ENCODE data around the gene GPR37. TPM values are rescaled to one million over a fixed set of nuclear protein-coding genes. Genes with fewer than 3 reads are reported as not detected.

Gene GPR37
- total RNA-seq, 1 donor from 2014 or later: not detected

DNA sequence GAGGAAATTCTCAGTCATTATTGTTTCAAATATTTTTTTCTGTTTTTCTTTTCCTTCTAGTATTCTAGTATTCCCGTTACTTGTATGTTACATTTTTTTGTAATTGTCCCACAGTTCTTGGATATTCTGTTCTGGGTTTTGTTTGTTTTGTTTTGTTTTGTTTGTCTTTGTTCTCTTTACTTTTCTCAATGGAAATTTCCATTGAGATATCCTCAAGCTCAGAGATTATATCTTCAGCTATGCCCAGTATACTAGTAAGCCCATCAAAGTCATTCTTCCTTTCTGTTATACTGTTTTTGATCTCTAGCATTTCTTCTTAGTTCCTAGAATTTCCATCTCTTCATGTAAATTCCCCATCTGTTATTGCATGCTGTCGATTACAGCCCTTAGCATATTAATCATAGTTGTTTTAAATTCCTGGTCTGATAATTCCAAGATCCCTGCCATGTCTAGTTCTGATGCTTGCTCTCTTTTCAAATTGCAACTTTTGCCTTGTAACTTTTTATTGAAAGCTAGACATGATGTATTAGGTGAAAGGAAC, 27.8 kb downstream of the GPR37 start:
- H3K4me1 Mint-ChIP-seq: no peaks in the 10 kb centered on the region
- TF ChIP-seq, protein P1, sequence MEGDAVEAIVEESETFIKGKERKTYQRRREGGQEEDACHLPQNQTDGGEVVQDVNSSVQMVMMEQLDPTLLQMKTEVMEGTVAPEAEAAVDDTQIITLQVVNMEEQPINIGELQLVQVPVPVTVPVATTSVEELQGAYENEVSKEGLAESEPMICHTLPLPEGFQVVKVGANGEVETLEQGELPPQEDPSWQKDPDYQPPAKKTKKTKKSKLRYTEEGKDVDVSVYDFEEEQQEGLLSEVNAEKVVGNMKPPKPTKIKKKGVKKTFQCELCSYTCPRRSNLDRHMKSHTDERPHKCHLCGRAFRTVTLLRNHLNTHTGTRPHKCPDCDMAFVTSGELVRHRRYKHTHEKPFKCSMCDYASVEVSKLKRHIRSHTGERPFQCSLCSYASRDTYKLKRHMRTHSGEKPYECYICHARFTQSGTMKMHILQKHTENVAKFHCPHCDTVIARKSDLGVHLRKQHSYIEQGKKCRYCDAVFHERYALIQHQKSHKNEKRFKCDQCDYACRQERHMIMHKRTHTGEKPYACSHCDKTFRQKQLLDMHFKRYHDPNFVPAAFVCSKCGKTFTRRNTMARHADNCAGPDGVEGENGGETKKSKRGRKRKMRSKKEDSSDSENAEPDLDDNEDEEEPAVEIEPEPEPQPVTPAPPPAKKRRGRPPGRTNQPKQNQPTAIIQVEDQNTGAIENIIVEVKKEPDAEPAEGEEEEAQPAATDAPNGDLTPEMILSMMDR (IDR thresholded peaks at IDR 0.05): no peak
- ATAC-seq (ENCODE audit: low read depth): no peak
- no peak for DNase-seq
- no peaks in the 10 kb centered on the region for H3K36me3 Mint-ChIP-seq (ENCODE audit: low read depth)
- intact Hi-C loops (cut with micrococcal nuclease): no loop called here
- CTCF ChIA-PET: no interaction called here
- no peak overlapping the region for H3K4me3 Mint-ChIP-seq
- H3K9me3 Mint-ChIP-seq: no peaks in the 10 kb centered on the region
- no peaks in the 10 kb centered on the region for H3K27me3 Mint-ChIP-seq
- no peak overlapping the region for H3K27ac Mint-ChIP-seq
- POLR2A ChIA-PET: no interaction called here

DNA sequence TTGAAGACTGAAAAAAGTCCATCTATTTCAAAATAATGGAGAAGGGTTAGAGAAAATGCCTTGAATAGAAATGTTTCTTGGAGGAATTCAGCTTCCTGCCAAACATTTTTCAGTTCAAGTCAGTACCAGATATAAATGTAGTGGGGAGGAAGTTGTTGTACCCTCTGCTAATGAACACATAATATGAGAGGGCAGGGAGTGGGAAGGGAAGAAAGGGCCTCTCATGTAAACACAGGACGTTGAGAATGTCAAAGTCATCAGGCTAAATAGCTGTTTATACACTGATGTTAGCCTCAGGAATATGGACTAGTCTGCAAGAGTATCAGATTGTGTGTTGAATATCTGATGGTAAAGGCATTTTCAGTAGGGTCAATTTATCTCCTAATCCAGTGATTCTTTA, 37.0 kb downstream of the GPR37 start:
- no peaks in the 10 kb centered on the region for H3K9me3 Mint-ChIP-seq
- ChIA-PET POLR2A (no interaction called here), CTCF (no interaction called here)
- intact Hi-C loops (cut with micrococcal nuclease): no loop called here
- no peaks in the 10 kb centered on the region for H3K27me3 Mint-ChIP-seq
- H3K4me3 Mint-ChIP-seq: no peak overlapping the region
- H3K4me1 Mint-ChIP-seq: no peaks in the 10 kb centered on the region
- no peak overlapping the region for H3K27ac Mint-ChIP-seq
- TF ChIP-seq, protein P1 (IDR thresholded peaks at IDR 0.05): no peak
- ATAC-seq (ENCODE audit: low read depth) (no peak), DNase-seq (no peak)
- H3K36me3 Mint-ChIP-seq (ENCODE audit: low read depth): no peaks in the 10 kb centered on the region

DNA sequence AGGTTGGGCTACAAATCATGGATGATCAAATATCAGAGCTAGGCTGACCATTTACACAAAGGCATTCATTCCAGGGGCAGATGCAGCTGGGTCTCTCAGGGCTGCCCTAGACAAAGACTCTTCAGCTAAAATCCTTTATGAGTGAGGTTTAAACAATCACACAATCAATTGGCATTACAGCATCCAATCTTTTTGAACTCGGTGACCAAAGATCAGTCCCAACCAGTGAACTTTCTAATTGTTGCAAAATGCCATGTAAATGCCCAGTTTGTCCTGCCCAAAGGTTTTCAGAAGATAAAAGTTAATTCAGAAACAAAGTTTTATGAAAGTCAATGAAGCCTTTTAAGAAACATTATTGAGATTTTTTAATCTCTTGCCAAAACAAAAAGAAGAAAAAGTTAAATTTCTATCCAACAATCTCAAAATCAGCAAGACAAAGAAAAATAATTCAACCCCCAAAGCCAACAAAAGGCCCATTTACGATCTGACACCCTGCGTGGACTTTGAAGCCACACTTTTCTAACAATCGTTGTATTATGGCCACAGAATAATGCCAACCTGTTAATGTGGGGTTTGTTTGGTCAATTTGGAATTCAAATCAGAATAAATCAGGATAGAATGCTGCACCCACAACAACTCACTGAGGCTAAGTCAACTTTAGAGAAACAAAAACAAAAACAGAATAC, 40.9 kb downstream of the GPR37 start:
- TF ChIP-seq, protein P1 (IDR thresholded peaks at IDR 0.05): no peak
- H3K27me3 Mint-ChIP-seq: no peaks in the 10 kb centered on the region
- intact Hi-C loops (cut with micrococcal nuclease): no loop called here
- CTCF ChIA-PET: no interaction called here
- POLR2A ChIA-PET: no interaction called here
- no peak for DNase-seq
- no peak overlapping the region for H3K27ac Mint-ChIP-seq
- H3K36me3 Mint-ChIP-seq (ENCODE audit: low read depth): no peaks in the 10 kb centered on the region
- no peaks in the 10 kb centered on the region for H3K4me1 Mint-ChIP-seq
- no peak for ATAC-seq (ENCODE audit: low read depth)
- H3K4me3 Mint-ChIP-seq: no peak overlapping the region
- H3K9me3 Mint-ChIP-seq: no peaks in the 10 kb centered on the region

DNA sequence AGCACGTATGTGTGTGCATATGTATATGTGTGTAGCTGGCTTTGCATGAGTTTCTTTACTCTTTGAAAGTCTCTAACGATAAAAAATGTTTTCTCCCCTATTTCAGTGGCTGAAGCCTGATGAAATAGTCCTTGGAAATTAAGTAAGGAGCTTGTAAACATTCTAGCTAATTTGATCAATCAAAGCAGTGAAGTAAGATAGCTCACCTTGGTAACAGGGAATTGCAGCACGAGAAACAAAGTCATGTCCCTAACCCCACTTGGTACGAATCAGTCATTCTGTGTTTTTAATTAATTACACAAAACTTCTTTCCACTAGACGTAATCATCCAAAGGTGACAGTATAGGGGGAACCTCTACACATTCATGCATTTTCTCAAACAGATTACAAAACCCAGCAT, 41.5 kb downstream of the GPR37 start:
- Mint-ChIP-seq H3K9me3 (no peaks in the 10 kb centered on the region), H3K36me3 (ENCODE audit: low read depth) (no peaks in the 10 kb centered on the region), H3K4me3 (no peak overlapping the region), H3K27ac (no peak overlapping the region), H3K27me3 (no peaks in the 10 kb centered on the region), H3K4me1 (no peaks in the 10 kb centered on the region)
- ATAC-seq (ENCODE audit: low read depth) (no peak), DNase-seq (no peak)
- TF ChIP-seq, protein P1 (IDR thresholded peaks at IDR 0.05): no peak
- ChIA-PET POLR2A (no interaction called here), CTCF (no interaction called here)
- intact Hi-C loops (cut with micrococcal nuclease): no loop called here

DNA sequence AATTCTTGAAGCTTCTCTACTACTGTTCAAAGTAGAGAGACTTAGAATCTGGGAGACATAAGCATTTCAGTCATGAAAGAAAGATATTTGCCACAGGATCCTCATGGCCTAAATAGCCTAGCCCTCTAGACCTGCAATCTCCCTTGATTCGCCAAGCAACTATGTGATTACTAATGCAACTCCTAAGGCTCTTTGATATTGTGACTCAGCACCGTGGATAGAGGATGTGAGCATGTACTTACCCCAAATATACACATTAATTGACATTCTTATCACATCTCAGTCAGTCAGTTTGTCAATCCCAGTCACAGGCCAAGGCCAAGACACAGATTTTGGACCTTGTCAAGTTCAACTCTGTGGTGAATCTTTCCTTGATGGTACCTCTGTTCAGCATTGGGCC, 42.6 kb downstream of the GPR37 start:
- Mint-ChIP-seq H3K4me3 (no peak overlapping the region), H3K36me3 (ENCODE audit: low read depth) (no peaks in the 10 kb centered on the region), H3K27ac (no peak overlapping the region), H3K27me3 (no peaks in the 10 kb centered on the region), H3K9me3 (peaks cover 2% of the 10 kb centered on the region), H3K4me1 (no peaks in the 10 kb centered on the region)
- TF ChIP-seq, protein P1 (IDR thresholded peaks at IDR 0.05): no peak
- no peak for ATAC-seq (ENCODE audit: low read depth)
- ChIA-PET CTCF (no interaction called here), POLR2A (no interaction called here)
- no peak for DNase-seq
- intact Hi-C loops (cut with micrococcal nuclease): no loop called here

All from activated B cell treated with CpG ODN at 0.5 μM for 24 hours (primary cell).